Measurements from ENCODE around the gene SIN3B.

- TF ChIP-seq, protein P1, sequence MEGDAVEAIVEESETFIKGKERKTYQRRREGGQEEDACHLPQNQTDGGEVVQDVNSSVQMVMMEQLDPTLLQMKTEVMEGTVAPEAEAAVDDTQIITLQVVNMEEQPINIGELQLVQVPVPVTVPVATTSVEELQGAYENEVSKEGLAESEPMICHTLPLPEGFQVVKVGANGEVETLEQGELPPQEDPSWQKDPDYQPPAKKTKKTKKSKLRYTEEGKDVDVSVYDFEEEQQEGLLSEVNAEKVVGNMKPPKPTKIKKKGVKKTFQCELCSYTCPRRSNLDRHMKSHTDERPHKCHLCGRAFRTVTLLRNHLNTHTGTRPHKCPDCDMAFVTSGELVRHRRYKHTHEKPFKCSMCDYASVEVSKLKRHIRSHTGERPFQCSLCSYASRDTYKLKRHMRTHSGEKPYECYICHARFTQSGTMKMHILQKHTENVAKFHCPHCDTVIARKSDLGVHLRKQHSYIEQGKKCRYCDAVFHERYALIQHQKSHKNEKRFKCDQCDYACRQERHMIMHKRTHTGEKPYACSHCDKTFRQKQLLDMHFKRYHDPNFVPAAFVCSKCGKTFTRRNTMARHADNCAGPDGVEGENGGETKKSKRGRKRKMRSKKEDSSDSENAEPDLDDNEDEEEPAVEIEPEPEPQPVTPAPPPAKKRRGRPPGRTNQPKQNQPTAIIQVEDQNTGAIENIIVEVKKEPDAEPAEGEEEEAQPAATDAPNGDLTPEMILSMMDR (conservative IDR thresholded peaks at IDR 0.05; ENCODE audit: low read length), result no peak
- no peak for TF ChIP-seq EZH2phosphoT487 (IDR thresholded peaks at IDR 0.05; ENCODE audit: borderline replicate concordance)
Measured at GRCh38 chr19:16850133-16850532, 20.9 kb downstream of the SIN3B start.

Measured in Loucy (cell line).